Measurements from ENCODE around the gene MNAT1.

The MNAT1 gene

GRCh38 chr14:60933920-60934655 lies 199.5 kb downstream of the MNAT1 start:
- in situ Hi-C loops (cut with HindIII; ENCODE audit: low pct_ligation_motif_present, low pct_unique_long_range_greater_than_20kb, low sequenced_read_pairs) = no loop called here

GRCh38 chr14:60935319-60935718 lies 200.8 kb downstream of the MNAT1 start:
- in situ Hi-C loops (cut with HindIII; ENCODE audit: low pct_ligation_motif_present, low pct_unique_long_range_greater_than_20kb, low sequenced_read_pairs) = no loop called here
- no peak for DNase-seq

More at GRCh38 chr14:60933920-60934655, 199.5 kb downstream of the MNAT1 start:
- DNase-seq = no peak

GRCh38 chr14:60943637-60944032 lies 209.1 kb downstream of the MNAT1 start:
- in situ Hi-C loops (cut with HindIII; ENCODE audit: low pct_ligation_motif_present, low pct_unique_long_range_greater_than_20kb, low sequenced_read_pairs) = no loop called here
- DNase-seq = no peak

- no peak for DNase-seq
- in situ Hi-C loops (cut with HindIII; ENCODE audit: low pct_ligation_motif_present, low pct_unique_long_range_greater_than_20kb, low sequenced_read_pairs) = no loop called here
These were observed 209.6 kb downstream of the MNAT1 start for GRCh38 chr14:60944204-60944603.

GRCh38 chr14:60945984-60946383 lies 211.4 kb downstream of the MNAT1 start:
- in situ Hi-C loops (cut with HindIII; ENCODE audit: low pct_ligation_motif_present, low pct_unique_long_range_greater_than_20kb, low sequenced_read_pairs) = no loop called here
- no peak for DNase-seq

GRCh38 chr14:60946773-60947172 lies 212.2 kb downstream of the MNAT1 start:
- DNase-seq = no peak
- in situ Hi-C loops (cut with HindIII; ENCODE audit: low pct_ligation_motif_present, low pct_unique_long_range_greater_than_20kb, low sequenced_read_pairs) = no loop called here

- no peak for DNase-seq
- in situ Hi-C loops (cut with HindIII; ENCODE audit: low pct_ligation_motif_present, low pct_unique_long_range_greater_than_20kb, low sequenced_read_pairs) = no loop called here
These were observed 217.3 kb downstream of the MNAT1 start for GRCh38 chr14:60951776-60952435.

- in situ Hi-C loops (cut with HindIII; ENCODE audit: low pct_ligation_motif_present, low pct_unique_long_range_greater_than_20kb, low sequenced_read_pairs) = no loop called here
These were observed 221.6 kb downstream of the MNAT1 start for GRCh38 chr14:60956202-60956601.

GRCh38 chr14:60956632-60957031 lies 222.1 kb downstream of the MNAT1 start:
- in situ Hi-C loops (cut with HindIII; ENCODE audit: low pct_ligation_motif_present, low pct_unique_long_range_greater_than_20kb, low sequenced_read_pairs) = no loop called here
- DNase-seq = no peak

More at GRCh38 chr14:60956202-60956601, 221.6 kb downstream of the MNAT1 start:
- no peak for DNase-seq

GRCh38 chr14:60958146-60958545 lies 223.6 kb downstream of the MNAT1 start:
- in situ Hi-C loops (cut with HindIII; ENCODE audit: low pct_ligation_motif_present, low pct_unique_long_range_greater_than_20kb, low sequenced_read_pairs) = no loop called here
- no peak for DNase-seq

GRCh38 chr14:60963761-60964160 lies 229.2 kb downstream of the MNAT1 start:
- in situ Hi-C loops (cut with HindIII; ENCODE audit: low pct_ligation_motif_present, low pct_unique_long_range_greater_than_20kb, low sequenced_read_pairs) = no loop called here
- DNase-seq = no peak

GRCh38 chr14:60964904-60965303 lies 230.3 kb downstream of the MNAT1 start:
- in situ Hi-C loops (cut with HindIII; ENCODE audit: low pct_ligation_motif_present, low pct_unique_long_range_greater_than_20kb, low sequenced_read_pairs) = no loop called here
- DNase-seq = peak; percentile 24

GRCh38 chr14:60965402-60965801 lies 230.8 kb downstream of the MNAT1 start:
- in situ Hi-C loops (cut with HindIII; ENCODE audit: low pct_ligation_motif_present, low pct_unique_long_range_greater_than_20kb, low sequenced_read_pairs) = no loop called here

GRCh38 chr14:60968099-60968498 lies 233.5 kb downstream of the MNAT1 start:
- no peak for DNase-seq
- in situ Hi-C loops (cut with HindIII; ENCODE audit: low pct_ligation_motif_present, low pct_unique_long_range_greater_than_20kb, low sequenced_read_pairs) = no loop called here

More at GRCh38 chr14:60965402-60965801, 230.8 kb downstream of the MNAT1 start:
- DNase-seq = no peak

GRCh38 chr14:60968671-60969070 lies 234.1 kb downstream of the MNAT1 start:
- DNase-seq = no peak
- in situ Hi-C loops (cut with HindIII; ENCODE audit: low pct_ligation_motif_present, low pct_unique_long_range_greater_than_20kb, low sequenced_read_pairs) = no loop called here

GRCh38 chr14:60970146-60970545 lies 235.6 kb downstream of the MNAT1 start:
- DNase-seq = no peak
- in situ Hi-C loops (cut with HindIII; ENCODE audit: low pct_ligation_motif_present, low pct_unique_long_range_greater_than_20kb, low sequenced_read_pairs) = no loop called here

GRCh38 chr14:60971271-60971670 lies 236.7 kb downstream of the MNAT1 start:
- in situ Hi-C loops (cut with HindIII; ENCODE audit: low pct_ligation_motif_present, low pct_unique_long_range_greater_than_20kb, low sequenced_read_pairs) = no loop called here
- no peak for DNase-seq

- DNase-seq = no peak
- in situ Hi-C loops (cut with HindIII; ENCODE audit: low pct_ligation_motif_present, low pct_unique_long_range_greater_than_20kb, low sequenced_read_pairs) = no loop called here
These were observed 237.7 kb downstream of the MNAT1 start for GRCh38 chr14:60972295-60972694.

- no peak for DNase-seq
- in situ Hi-C loops (cut with HindIII; ENCODE audit: low pct_ligation_motif_present, low pct_unique_long_range_greater_than_20kb, low sequenced_read_pairs) = no loop called here
These were observed 238.5 kb downstream of the MNAT1 start for GRCh38 chr14:60973070-60973469.

GRCh38 chr14:60974090-60974651 lies 239.6 kb downstream of the MNAT1 start:
- DNase-seq = no peak
- in situ Hi-C loops (cut with HindIII; ENCODE audit: low pct_ligation_motif_present, low pct_unique_long_range_greater_than_20kb, low sequenced_read_pairs) = no loop called here

Measured in ACHN (cell line).